HG03558 (cell line): Measurements from ENCODE around the gene SIRPB1.
"Not testable (repeated sequence)": the region's sequence is repeated elsewhere in the genome, so short reads cannot be mapped to it uniquely, and the experiment has no call there.

Source experiments
- ATAC-seq: cut with Tn5 transposase; IDR thresholded peaks from one replicate; pipeline ENCODE4 v1.9.1; 2021; ENCODE audit warnings: moderate number of reproducible peaks; ENCODE audit not compliant: unreplicated experiment; ENCODE audit errors: extremely low read depth

SIRPB1 gene

GRCh38 chr20:1608678-1609347 is 11.0 kb downstream of the SIRPB1 start:
- ATAC-seq, result not testable (repeated sequence)

GRCh38 chr20:1600736-1601135 is 19.1 kb downstream of the SIRPB1 start:
- no peak for ATAC-seq

GRCh38 chr20:1595333-1595732 is 24.5 kb downstream of the SIRPB1 start:
- ATAC-seq, result no peak

GRCh38 chr20:1588533-1589460 is 31.0 kb downstream of the SIRPB1 start:
- ATAC-seq, result no peak

GRCh38 chr20:1587781-1588532 is 31.9 kb downstream of the SIRPB1 start:
- no peak for ATAC-seq

- no peak for ATAC-seq
Observed at GRCh38 chr20:1579488-1579887, 40.3 kb downstream of the SIRPB1 start.

GRCh38 chr20:1577906-1578305 is 41.9 kb downstream of the SIRPB1 start:
- no peak for ATAC-seq

GRCh38 chr20:1577313-1577712 is 42.5 kb downstream of the SIRPB1 start:
- not testable (repeated sequence) for ATAC-seq

- ATAC-seq, result no peak
Observed at GRCh38 chr20:1576641-1577040, 43.2 kb downstream of the SIRPB1 start.

GRCh38 chr20:1576003-1576402 is 43.8 kb downstream of the SIRPB1 start:
- not testable (repeated sequence) for ATAC-seq

- ATAC-seq, result not testable (repeated sequence)
Observed at GRCh38 chr20:1571583-1571982, 48.2 kb downstream of the SIRPB1 start.
